Neural cell (in vitro differentiated cells): ENCODE results near the gene PDCD7.

Experiments used
- MXI1 ChIP-seq: fragments of 450-650 bp; conservative IDR thresholded peaks from 2 replicates; pipeline ENCODE4 v1.6.1; 2014; ENCODE audit warnings: antibody characterized with exemption, mild to moderate bottlenecking; ENCODE audit not compliant: poor library complexity, severe bottlenecking
- TF ChIP-seq, protein P1 (sequence below): fragments of 450-650 bp; IDR thresholded peaks from 2 replicates; pipeline ENCODE4 v1.5.1; 2014; ENCODE audit warnings: antibody characterized with exemption, mild to moderate bottlenecking, moderate library complexity; ENCODE audit not compliant: poor library complexity, severe bottlenecking

GRCh38 chr15:65177901-65178300 lies 44.3 kb upstream of the PDCD7 start:
- TF ChIP-seq, protein P1, sequence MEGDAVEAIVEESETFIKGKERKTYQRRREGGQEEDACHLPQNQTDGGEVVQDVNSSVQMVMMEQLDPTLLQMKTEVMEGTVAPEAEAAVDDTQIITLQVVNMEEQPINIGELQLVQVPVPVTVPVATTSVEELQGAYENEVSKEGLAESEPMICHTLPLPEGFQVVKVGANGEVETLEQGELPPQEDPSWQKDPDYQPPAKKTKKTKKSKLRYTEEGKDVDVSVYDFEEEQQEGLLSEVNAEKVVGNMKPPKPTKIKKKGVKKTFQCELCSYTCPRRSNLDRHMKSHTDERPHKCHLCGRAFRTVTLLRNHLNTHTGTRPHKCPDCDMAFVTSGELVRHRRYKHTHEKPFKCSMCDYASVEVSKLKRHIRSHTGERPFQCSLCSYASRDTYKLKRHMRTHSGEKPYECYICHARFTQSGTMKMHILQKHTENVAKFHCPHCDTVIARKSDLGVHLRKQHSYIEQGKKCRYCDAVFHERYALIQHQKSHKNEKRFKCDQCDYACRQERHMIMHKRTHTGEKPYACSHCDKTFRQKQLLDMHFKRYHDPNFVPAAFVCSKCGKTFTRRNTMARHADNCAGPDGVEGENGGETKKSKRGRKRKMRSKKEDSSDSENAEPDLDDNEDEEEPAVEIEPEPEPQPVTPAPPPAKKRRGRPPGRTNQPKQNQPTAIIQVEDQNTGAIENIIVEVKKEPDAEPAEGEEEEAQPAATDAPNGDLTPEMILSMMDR, result no peak
- no peak for TF ChIP-seq MXI1
